Liver (tissue), 9 donors: ENCODE results near the gene CHRNA5. TPM values are rescaled to one million over a fixed set of nuclear protein-coding genes. Genes with fewer than 3 reads are reported as not detected.

Experiments used
- DNase-seq: peaks from one replicate; pipeline ENCODE4 v3.0.0-alpha.2; 2017; ENCODE audit warnings: low spot score
- H3K27ac ChIP-seq, 2 donors: one replicate each; pipeline ENCODE4 v1.7.0; 2013; ENCODE audit warnings: inconsistent platforms in 2 of 2, low read length in 2 of 2, control low read depth in 1 of 2, low read depth in 1 of 2, mild to moderate bottlenecking in 1 of 2
- H3K27me3 ChIP-seq, 4 donors: one replicate each; pipeline versions ENCODE4 v1.6.1 to v1.7.0; 2013; ENCODE audit warnings: low read length in 3 of 4, inconsistent platforms in 1 of 4, mild to moderate bottlenecking in 1 of 4, moderate library complexity in 1 of 4; ENCODE audit not compliant: control insufficient read depth in 4 of 4, insufficient read depth in 4 of 4
- H3K36me3 ChIP-seq, 4 donors: one replicate each; pipeline versions ENCODE4 v1.6.1 to v1.7.0; 2013; ENCODE audit warnings: low read length in 3 of 4, mild to moderate bottlenecking in 3 of 4, low read depth in 1 of 4, moderate library complexity in 1 of 4; ENCODE audit not compliant: control insufficient read depth in 4 of 4, insufficient read depth in 3 of 4
- H3K4me1 ChIP-seq, 4 donors: one replicate each; pipeline versions ENCODE4 v1.6.1 to v1.7.0; 2013; ENCODE audit warnings: low read length in 3 of 4, mild to moderate bottlenecking in 3 of 4, moderate library complexity in 1 of 4; ENCODE audit not compliant: control insufficient read depth in 4 of 4, insufficient read depth in 4 of 4
- H3K4me3 ChIP-seq, 3 donors: one replicate each; pipeline versions ENCODE4 v1.6.1 to v1.7.0; 2013; ENCODE audit warnings: low read length in 3 of 3, control low read depth in 1 of 3, low read depth in 1 of 3, mild to moderate bottlenecking in 1 of 3
- H3K9ac ChIP-seq, 2 donors: one replicate each; pipeline ENCODE4 v1.7.0; 2013; ENCODE audit warnings: low read length in 2 of 2, mild to moderate bottlenecking in 2 of 2, moderate library complexity in 2 of 2, control low read depth in 1 of 2, low read depth in 1 of 2
- H3K9me3 ChIP-seq, 4 donors: one replicate each; pipeline versions ENCODE4 v1.6.1 to v1.7.0; 2013; ENCODE audit warnings: low read length in 3 of 4; ENCODE audit not compliant: control insufficient read depth in 4 of 4
- EGR1 ChIP-seq, 2 donors: IDR thresholded peaks; 2 replicates each; pipeline ENCODE4 v1.6.1; 2016 to 2018; ENCODE audit warnings: antibody characterized with exemption in 2 of 2, low read depth in 2 of 2
- FOXA1 ChIP-seq: IDR thresholded peaks from 2 replicates; pipeline ENCODE4 v1.6.1; 2016; ENCODE audit warnings: antibody characterized with exemption
- FOXA2 ChIP-seq: IDR thresholded peaks from 2 replicates; pipeline ENCODE4 v1.6.1; 2016; ENCODE audit warnings: antibody characterized with exemption
- GABPA ChIP-seq, 2 donors: IDR thresholded peaks in 1 of 2; conservative IDR thresholded peaks in 1 of 2; 2 replicates each; pipeline ENCODE4 v1.6.1; 2016; ENCODE audit warnings: antibody characterized with exemption in 2 of 2, mild to moderate bottlenecking in 1 of 2, moderate library complexity in 1 of 2
- HNF4A ChIP-seq, 2 donors: conservative IDR thresholded peaks; 2 replicates each; pipeline ENCODE4 v1.6.1; 2016; ENCODE audit warnings: antibody characterized with exemption in 2 of 2, mild to moderate bottlenecking in 2 of 2
- HNF4G ChIP-seq: IDR thresholded peaks from 2 replicates; pipeline ENCODE4 v1.6.1; 2016; ENCODE audit warnings: antibody characterized with exemption
- JUND ChIP-seq, 2 donors: IDR thresholded peaks; 2 replicates each; pipeline ENCODE4 v1.6.1; 2016; ENCODE audit warnings: antibody characterized with exemption in 2 of 2
- NR2F2 ChIP-seq: IDR thresholded peaks from 2 replicates; pipeline ENCODE4 v1.6.1; 2016; ENCODE audit warnings: antibody characterized with exemption
- RAD21 ChIP-seq, 2 donors: IDR thresholded peaks; 2 replicates each; pipeline ENCODE4 v1.6.1; 2016; ENCODE audit warnings: antibody characterized with exemption in 2 of 2, mild to moderate bottlenecking in 2 of 2
- RXRA ChIP-seq, 2 donors: IDR thresholded peaks; 2 replicates each; pipeline ENCODE4 v1.6.1; 2017 to 2018; ENCODE audit warnings: antibody characterized with exemption in 2 of 2, mild to moderate bottlenecking in 1 of 2
- SP1 ChIP-seq: IDR thresholded peaks from 2 replicates; pipeline ENCODE4 v1.6.1; 2018; ENCODE audit warnings: antibody characterized with exemption, mild to moderate bottlenecking
- TAF1 ChIP-seq: conservative IDR thresholded peaks from 2 replicates; pipeline ENCODE4 v1.6.1; 2016; ENCODE audit warnings: antibody characterized with exemption, mild to moderate bottlenecking
- YY1 ChIP-seq: IDR thresholded peaks from 2 replicates; pipeline ENCODE4 v1.6.1; 2016; ENCODE audit warnings: antibody characterized with exemption, mild to moderate bottlenecking
- WGBS: extraction: QIAGEN DNeasy Blood & Tissue Kit; methylation state at CpG from one replicate; pipeline ENCODE4 v1.1.7; 2013; 5-methylcytosine and 5-hydroxymethylcytosine counted together
- polyA plus RNA-seq, 2 donors: library from polyadenylated mRNA; stranded (reverse) in 1 of 2; unstranded in 1 of 2; fragments of 200-250 nt in 1 of 2; fragments of >200 nt in 1 of 2; fragmentation: Nextera tagmentation in 1 of 2; extraction: Ambion mirVana in 1 of 2; gene quantifications; one replicate each; pipeline versions ENCODE4 v1.2.1 to v1.2.3, GENCODE V29; 2013 to 2015
- total RNA-seq, 2 donors: library from RNA; depleted of rRNA; stranded (reverse); fragments of >200 nt; gene quantifications; one replicate each; pipeline ENCODE4 v1.2.3, GENCODE V29; 2014
- TF ChIP-seq, protein P1 (sequence below): IDR thresholded peaks from 2 replicates; pipeline ENCODE4 v1.6.1; 2016; ENCODE audit warnings: antibody characterized with exemption
- TF ChIP-seq, protein P2 (sequence below): fragments of 150-350 bp; IDR thresholded peaks from 2 replicates; pipeline ENCODE4 v1.5.1; 2017; ENCODE audit warnings: improper control_type of control experiment, low read depth, low read length; ENCODE audit not compliant: missing input control
- TF ChIP-seq, protein P3 (sequence below): IDR thresholded peaks from 2 replicates; pipeline ENCODE4 v1.6.1; 2016; ENCODE audit warnings: antibody characterized with exemption
- TF ChIP-seq, protein P4 (sequence below): IDR thresholded peaks from 2 replicates; pipeline ENCODE4 v1.6.1; 2016; ENCODE audit warnings: antibody characterized with exemption
- TF ChIP-seq, protein P5 (sequence below): IDR thresholded peaks from 2 replicates; pipeline ENCODE4 v1.6.1; 2016; ENCODE audit warnings: antibody characterized with exemption, mild to moderate bottlenecking
- donor health status: healthy.
- donor health status: healthy.
- donor health status: healthy.
- donor health status: healthy.
- donor health status: healthy.

The CHRNA5 gene
- total and polyA plus RNA-seq, 4 donors = 0.17 to 0.56 (median 0.36) TPM

DNA sequence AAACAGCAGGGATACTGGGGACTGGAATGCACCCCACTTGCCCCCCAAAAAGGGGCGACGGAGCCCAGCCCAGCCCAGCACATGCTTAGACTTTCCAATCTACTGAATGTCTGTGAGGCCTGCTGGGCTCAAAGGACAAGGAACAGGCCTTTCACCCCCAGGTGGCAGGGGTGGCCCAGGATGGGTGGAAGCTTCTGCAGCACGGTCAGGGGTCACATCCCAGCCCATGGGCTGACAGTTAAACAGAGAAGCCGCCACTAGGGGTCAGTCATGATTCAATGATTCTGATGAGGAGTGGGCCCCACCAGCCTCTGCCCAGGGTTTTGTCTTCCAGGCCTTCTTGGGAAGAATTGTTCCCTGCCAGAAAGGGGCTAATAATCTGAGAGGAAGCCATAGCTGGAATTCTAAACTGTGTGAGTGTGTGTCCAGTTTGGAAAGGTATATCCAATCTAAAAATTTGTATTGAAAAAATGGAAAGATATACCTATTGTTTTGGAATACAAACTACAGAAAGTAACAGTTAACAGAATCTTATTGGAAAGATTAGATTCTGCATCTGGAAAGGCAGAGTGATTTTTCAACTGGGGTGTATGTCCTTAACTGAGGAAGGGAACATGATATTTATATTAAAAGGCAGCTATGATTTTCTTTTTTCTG is 73.5 kb downstream of the CHRNA5 start:
- WGBS = 47% methylated on average over 4 of the region's 4 CpGs
- no peaks in the 10 kb centered on the region for H3K36me3 ChIP-seq
- no peak overlapping the region for H3K9ac ChIP-seq
- H3K9me3 ChIP-seq = no peaks in the 10 kb centered on the region
- no peak overlapping the region for H3K27ac ChIP-seq
- H3K4me3 ChIP-seq = no peak overlapping the region
- TF ChIP-seq, protein P1, sequence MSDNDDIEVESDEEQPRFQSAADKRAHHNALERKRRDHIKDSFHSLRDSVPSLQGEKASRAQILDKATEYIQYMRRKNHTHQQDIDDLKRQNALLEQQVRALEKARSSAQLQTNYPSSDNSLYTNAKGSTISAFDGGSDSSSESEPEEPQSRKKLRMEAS = no peak
- peak; percentile 83 to 85 for TF ChIP-seq RAD21 (IDR thresholded peaks at IDR 0.05)
- TF ChIP-seq NR2F2 = no peak
- TF ChIP-seq RXRA (IDR thresholded peaks at IDR 0.05) = no peak
- TF ChIP-seq, protein P2, sequence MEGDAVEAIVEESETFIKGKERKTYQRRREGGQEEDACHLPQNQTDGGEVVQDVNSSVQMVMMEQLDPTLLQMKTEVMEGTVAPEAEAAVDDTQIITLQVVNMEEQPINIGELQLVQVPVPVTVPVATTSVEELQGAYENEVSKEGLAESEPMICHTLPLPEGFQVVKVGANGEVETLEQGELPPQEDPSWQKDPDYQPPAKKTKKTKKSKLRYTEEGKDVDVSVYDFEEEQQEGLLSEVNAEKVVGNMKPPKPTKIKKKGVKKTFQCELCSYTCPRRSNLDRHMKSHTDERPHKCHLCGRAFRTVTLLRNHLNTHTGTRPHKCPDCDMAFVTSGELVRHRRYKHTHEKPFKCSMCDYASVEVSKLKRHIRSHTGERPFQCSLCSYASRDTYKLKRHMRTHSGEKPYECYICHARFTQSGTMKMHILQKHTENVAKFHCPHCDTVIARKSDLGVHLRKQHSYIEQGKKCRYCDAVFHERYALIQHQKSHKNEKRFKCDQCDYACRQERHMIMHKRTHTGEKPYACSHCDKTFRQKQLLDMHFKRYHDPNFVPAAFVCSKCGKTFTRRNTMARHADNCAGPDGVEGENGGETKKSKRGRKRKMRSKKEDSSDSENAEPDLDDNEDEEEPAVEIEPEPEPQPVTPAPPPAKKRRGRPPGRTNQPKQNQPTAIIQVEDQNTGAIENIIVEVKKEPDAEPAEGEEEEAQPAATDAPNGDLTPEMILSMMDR = peak; percentile 61
- peaks cover 0 to 6% (median 6%) of the 10 kb centered on the region in 4 donors for H3K4me1 ChIP-seq
- peak; percentile 69 for DNase-seq
- peaks cover 0 to 2% (median 0%) of the 10 kb centered on the region in 4 donors for H3K27me3 ChIP-seq

DNA sequence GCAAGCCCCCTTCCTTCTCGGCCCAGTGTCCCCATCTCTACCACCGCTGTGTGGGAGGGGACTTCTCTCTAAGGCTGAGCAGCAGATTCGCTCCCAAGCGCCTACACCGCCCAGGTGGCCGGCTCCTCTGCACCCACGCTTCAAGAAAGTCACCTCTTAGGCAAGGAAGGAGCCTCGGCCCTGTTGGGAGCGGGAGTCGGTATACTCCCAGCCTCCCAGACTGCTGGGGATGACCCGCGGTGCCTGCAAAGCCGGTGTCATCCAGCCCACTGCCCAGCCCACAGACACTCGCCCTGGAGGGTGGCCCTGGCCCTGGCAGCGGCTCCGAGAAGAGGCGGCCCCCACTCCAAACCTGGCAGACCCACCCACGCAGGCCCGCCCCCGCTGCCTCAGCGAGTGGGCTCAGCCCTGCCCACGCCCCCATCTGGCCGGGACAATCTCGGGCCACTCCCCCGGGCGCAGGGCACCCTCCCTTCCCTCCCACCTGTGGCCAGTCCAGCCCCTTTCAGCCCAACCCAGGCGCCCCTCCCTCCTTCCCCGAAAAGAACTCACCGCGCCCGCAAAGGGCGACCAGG is 75.3 kb downstream of the CHRNA5 start:
- TF ChIP-seq FOXA2 = no peak
- no peak for TF ChIP-seq EGR1 (IDR thresholded peaks at IDR 0.05; ENCODE audit: low read depth in 2 of 2)
- H3K36me3 ChIP-seq = no peaks in the 10 kb centered on the region
- peaks cover 0 to 2% (median 0%) of the 10 kb centered on the region in 4 donors for H3K27me3 ChIP-seq
- no peaks in the 10 kb centered on the region for H3K9me3 ChIP-seq
- H3K27ac ChIP-seq = no peak overlapping the region
- H3K9ac ChIP-seq = no peak overlapping the region
- no peak for DNase-seq
- peak overlapping the region in 1 of 3 donors; percentile 33 for H3K4me3 ChIP-seq
- WGBS = 30% methylated on average over 32 of the region's 32 CpGs
- H3K4me1 ChIP-seq = peaks cover 0 to 11% (median 6%) of the 10 kb centered on the region in 4 donors

DNA sequence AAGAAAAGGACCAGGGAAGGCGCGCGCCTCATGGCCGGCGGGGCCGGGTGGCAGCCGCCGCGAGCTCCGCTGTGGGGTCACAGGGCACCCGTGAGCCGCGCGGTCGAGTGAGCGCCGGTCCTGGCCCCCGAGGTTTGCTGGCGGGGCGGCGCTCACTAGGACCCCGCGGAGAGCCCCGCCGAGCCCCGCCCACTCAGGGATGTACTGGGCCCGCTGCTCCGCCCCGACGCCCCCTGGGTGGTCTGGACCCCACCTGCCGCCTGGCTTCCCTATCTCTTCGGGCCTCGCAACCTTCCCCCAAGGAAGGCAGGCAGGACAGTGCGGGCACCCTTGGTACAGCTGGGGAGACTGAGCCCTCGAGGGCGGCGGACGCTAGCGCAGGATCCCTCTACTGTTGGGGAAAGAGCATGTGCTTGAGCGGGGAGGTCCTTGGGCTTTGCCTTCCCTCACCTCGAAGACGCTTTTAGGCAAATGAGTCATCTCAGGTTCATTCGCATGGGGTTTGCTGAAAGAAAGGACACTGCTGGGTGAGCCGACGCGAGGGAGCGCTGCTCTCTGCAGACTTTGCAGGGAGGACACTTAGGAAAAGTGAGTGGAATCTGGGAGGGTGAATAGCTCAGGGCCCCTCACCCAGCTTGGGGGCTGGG is 75.9 kb downstream of the CHRNA5 start, which contains the start of gene CHRNB4:
Gene CHRNB4, minus strand, starts transcription at position 109 of the 647 bp plus-strand sequence. Its CDS starts 77 bp downstream, at position 32.
- DNase-seq = no peak
- no peak within 1 kb of the TSS for H3K9ac ChIP-seq
- no peaks in the 10 kb centered on the region for H3K36me3 ChIP-seq
- peaks cover 0 to 2% (median 0%) of the 10 kb centered on the region in 4 donors for H3K27me3 ChIP-seq
- 23% methylated on average over 47 of the region's 47 CpGs for WGBS
- H3K9me3 ChIP-seq = no peaks in the 10 kb centered on the region
- H3K27ac ChIP-seq = no peak within 1 kb of the TSS
- H3K4me3 ChIP-seq = peak within 1 kb of the TSS in 1 of 3 donors; percentile 33
- H3K4me1 ChIP-seq = peaks cover 0 to 11% (median 6%) of the 10 kb centered on the region in 4 donors
- TF ChIP-seq HNF4G = no peak
- TF ChIP-seq RAD21 (IDR thresholded peaks at IDR 0.05) = no peak
- TF ChIP-seq, protein P3, sequence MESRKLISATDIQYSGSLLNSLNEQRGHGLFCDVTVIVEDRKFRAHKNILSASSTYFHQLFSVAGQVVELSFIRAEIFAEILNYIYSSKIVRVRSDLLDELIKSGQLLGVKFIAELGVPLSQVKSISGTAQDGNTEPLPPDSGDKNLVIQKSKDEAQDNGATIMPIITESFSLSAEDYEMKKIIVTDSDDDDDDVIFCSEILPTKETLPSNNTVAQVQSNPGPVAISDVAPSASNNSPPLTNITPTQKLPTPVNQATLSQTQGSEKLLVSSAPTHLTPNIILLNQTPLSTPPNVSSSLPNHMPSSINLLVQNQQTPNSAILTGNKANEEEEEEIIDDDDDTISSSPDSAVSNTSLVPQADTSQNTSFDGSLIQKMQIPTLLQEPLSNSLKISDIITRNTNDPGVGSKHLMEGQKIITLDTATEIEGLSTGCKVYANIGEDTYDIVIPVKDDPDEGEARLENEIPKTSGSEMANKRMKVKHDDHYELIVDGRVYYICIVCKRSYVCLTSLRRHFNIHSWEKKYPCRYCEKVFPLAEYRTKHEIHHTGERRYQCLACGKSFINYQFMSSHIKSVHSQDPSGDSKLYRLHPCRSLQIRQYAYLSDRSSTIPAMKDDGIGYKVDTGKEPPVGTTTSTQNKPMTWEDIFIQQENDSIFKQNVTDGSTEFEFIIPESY = no peak
- no peak for TF ChIP-seq JUND (IDR thresholded peaks at IDR 0.05)
- TF ChIP-seq YY1 = no peak
- TF ChIP-seq, protein P4, sequence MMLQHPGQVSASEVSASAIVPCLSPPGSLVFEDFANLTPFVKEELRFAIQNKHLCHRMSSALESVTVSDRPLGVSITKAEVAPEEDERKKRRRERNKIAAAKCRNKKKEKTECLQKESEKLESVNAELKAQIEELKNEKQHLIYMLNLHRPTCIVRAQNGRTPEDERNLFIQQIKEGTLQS = no peak
- TF ChIP-seq, protein P5, sequence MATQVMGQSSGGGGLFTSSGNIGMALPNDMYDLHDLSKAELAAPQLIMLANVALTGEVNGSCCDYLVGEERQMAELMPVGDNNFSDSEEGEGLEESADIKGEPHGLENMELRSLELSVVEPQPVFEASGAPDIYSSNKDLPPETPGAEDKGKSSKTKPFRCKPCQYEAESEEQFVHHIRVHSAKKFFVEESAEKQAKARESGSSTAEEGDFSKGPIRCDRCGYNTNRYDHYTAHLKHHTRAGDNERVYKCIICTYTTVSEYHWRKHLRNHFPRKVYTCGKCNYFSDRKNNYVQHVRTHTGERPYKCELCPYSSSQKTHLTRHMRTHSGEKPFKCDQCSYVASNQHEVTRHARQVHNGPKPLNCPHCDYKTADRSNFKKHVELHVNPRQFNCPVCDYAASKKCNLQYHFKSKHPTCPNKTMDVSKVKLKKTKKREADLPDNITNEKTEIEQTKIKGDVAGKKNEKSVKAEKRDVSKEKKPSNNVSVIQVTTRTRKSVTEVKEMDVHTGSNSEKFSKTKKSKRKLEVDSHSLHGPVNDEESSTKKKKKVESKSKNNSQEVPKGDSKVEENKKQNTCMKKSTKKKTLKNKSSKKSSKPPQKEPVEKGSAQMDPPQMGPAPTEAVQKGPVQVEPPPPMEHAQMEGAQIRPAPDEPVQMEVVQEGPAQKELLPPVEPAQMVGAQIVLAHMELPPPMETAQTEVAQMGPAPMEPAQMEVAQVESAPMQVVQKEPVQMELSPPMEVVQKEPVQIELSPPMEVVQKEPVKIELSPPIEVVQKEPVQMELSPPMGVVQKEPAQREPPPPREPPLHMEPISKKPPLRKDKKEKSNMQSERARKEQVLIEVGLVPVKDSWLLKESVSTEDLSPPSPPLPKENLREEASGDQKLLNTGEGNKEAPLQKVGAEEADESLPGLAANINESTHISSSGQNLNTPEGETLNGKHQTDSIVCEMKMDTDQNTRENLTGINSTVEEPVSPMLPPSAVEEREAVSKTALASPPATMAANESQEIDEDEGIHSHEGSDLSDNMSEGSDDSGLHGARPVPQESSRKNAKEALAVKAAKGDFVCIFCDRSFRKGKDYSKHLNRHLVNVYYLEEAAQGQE = no peak
- TF ChIP-seq NR2F2 = no peak
- TF ChIP-seq HNF4A (conservative IDR thresholded peaks at IDR 0.05) = no peak
- no peak for TF ChIP-seq FOXA2
- TF ChIP-seq TAF1 = no peak
- TF ChIP-seq GABPA (IDR thresholded peaks at IDR 0.05 in 1 of 2, conservative IDR thresholded peaks at IDR 0.05 in 1 of 2) = no peak
- no peak for TF ChIP-seq EGR1 (IDR thresholded peaks at IDR 0.05; ENCODE audit: low read depth in 2 of 2)
- no peak for TF ChIP-seq SP1
- TF ChIP-seq FOXA1 = no peak
- no peak for TF ChIP-seq RXRA (IDR thresholded peaks at IDR 0.05)
